ENCODE measurements around the gene TAC4.

The TAC4 gene

DNA sequence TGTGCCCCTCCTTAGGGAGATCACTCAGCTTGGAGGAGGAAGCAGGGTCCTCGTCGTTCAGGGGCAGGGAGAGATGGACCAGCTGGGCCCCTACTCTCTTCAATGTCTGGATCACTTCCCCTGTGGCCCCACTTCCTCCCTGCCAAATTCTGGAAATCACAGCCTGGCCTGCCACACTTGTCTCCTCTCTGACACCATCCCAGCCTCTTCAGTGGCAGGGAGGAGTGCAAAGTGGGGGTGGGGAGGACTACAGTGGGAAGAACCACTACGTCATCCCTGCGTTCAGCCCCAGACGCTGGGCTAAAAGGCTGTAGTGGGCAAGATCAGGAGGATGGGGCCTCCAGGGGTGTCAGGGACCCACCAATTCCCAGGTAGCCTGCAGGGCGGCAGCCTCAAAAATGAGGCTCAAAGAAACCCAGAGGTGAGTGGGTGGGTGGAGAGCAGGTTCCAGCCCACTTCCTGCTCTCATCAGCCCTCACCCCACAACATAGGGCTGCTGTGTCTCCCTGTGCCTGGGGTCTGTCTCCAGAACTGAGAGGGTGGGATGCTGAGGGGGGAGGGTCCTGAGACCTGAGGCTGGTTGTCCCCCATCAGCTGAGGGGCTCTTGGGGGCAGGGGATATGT lies 25.0 kb upstream of the TAC4 start:
- no peak for DNase-seq (ENCODE audit: low read depth)

DNA sequence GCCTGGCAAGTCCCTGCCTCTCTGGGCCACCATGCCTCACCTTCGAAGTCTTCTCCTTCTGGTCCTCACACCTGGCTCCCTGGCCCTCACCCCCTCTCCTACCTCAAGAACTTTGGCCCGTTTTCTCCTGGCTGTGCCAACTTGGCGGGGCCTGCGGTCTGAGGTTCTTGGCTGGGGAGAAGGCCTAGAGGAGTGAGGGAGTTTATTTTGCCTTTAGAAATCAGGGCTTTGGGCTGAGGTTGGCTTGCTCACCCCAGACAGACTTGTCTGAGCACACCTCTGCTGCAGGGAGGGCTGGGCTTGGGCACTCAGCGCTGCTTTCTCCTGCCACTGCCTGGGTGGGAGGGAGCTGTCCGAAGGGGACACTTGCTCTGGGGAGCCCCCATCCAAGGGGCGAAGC lies 23.3 kb upstream of the TAC4 start:
- DNase-seq (ENCODE audit: low read depth), result no peak

DNA sequence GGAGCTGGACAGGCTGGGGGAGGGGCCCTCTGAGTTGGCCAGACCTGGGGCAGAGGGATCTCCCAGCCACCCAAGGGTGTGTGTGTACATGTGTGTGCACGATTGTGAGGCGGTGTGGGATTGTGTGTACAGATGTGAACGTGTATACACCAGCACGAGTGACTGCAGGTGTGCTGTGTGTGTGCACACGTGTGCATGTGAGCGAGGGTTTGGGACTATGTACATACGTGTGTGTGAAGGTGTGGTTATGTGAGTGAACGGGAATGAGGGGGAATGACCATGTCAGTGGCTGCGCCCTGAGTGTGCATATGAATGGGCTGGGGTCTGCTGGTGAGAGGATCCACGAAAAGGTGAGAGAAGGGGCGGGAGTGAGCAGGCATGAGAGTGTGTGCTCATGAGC lies 22.4 kb upstream of the TAC4 start:
- DNase-seq (ENCODE audit: low read depth), result no peak

DNA sequence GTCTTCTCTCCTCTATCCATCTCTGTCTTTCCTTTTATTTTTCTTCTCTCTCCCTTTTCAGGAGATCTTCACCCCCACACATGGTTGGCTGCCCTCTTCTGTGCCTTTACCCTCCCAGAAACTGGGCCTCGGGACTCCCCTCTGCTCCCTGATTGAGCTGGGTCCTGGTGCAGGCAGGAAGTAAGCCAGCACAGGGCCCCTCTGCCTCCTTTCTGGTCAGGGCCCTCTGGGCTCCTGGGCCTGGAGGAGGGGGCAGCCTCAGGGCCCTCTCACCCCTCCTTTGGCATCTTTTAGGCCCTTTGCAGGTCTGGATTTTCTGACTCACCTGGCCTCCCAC lies 21.1 kb upstream of the TAC4 start:
- no peak for DNase-seq (ENCODE audit: low read depth)

DNA sequence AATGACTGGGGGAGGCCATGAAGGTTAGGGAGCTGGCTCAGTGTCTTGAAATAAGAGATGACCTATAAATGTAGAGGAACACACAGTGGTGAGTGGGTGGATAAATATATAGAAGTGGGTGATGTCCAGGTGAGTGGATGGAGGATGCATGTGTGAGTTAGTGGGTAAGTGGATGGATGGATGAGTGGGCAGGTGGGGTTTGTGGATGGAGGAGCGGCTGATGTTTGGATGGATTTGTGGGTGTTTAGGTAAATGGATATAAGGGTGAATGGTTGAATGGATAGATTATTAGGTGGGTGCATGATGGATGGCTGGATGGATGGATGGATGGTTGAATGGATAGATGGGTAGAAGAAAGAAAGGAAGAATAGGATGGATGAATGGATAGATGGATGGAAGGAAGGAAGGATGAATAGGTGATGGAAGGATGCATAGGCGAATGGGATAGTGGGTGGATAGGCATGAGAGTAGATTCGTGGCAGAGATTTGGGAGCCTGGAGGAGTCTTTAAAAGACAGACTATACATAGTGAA lies 19.1 kb upstream of the TAC4 start:
- no peak for DNase-seq (ENCODE audit: low read depth)

DNA sequence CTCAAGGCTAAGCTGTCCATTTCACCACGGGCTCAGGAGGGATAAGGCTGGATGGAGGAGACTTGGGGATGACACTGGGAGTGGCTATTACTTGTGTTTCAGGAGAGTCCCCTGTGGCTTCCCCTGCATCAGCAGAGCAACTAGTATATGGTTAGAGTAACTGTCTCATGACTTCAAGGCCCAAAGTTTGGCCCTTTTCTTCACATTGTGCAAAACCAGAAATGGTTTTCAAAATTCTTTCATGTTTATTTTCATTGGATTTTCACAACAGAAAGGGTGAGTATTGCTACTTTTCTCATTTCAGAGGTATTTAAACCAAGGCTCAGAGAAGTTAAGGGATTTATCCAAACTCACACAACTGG lies 18.1 kb upstream of the TAC4 start:
- no peak for DNase-seq (ENCODE audit: low read depth)

DNA sequence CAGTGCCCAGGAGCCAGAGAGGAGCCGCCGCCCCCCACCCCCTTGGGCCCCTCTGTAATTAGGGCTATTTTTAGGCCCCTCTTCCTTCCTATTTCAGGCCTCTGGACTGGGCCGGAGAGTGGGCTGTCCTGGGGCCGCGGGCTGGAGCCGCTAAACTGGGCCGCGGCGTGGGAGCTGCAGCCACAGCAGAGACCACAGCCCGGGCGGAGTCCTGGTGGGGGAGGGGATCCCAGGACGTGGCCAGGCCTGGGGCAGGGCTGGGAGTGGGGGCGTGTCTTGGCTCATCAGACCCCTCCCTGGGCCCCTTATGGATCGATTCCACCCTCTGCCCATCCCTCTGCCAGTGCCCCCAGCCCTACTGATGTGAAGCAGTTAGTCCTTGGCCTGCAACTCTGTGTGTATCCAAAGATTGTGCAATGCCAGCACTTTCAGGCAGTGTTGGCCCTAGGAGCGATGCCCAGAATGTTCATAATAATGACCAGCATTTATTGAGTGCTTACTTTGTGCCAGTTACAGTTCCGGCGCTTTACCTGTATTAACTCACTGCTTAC lies 15.0 kb upstream of the TAC4 start:
- no peak for DNase-seq (ENCODE audit: low read depth)

DNA sequence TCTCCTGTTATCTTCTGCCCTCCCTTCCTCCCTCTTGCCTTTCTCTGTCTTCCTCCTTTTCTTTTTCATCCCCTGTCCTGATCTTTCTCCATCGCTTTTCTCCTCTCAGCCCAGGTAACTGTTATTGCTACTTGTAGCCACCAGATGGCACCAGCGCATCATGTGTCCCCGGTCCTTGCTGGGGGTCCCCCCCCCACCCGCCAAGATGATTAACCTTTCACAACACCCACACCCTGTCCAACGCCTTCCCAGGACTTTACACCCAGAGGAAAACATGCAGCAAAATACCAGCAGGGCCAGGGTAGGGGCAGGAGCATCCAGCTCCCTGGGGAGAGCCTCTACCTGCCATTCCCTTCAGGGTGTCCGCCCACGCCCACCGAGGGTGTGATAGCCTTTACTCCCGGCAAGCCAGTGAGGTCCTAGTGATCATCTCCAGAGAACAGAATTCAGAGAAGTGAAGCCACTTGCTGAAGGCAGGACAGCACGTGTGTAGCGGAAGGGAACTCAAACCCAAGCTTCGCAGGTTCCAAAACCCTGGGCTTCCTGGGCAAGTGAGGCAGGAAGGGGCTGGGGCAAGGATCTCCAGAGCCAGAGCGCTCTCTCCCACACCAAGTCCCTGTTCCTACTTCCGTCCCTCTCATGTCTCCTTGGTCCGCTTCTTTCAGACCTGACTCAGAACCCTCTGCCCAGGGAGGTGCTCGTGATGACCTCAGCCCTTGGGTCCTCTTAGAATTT lies 13.4 kb upstream of the TAC4 start:
- peak; percentile 51 for DNase-seq (ENCODE audit: low read depth)

DNA sequence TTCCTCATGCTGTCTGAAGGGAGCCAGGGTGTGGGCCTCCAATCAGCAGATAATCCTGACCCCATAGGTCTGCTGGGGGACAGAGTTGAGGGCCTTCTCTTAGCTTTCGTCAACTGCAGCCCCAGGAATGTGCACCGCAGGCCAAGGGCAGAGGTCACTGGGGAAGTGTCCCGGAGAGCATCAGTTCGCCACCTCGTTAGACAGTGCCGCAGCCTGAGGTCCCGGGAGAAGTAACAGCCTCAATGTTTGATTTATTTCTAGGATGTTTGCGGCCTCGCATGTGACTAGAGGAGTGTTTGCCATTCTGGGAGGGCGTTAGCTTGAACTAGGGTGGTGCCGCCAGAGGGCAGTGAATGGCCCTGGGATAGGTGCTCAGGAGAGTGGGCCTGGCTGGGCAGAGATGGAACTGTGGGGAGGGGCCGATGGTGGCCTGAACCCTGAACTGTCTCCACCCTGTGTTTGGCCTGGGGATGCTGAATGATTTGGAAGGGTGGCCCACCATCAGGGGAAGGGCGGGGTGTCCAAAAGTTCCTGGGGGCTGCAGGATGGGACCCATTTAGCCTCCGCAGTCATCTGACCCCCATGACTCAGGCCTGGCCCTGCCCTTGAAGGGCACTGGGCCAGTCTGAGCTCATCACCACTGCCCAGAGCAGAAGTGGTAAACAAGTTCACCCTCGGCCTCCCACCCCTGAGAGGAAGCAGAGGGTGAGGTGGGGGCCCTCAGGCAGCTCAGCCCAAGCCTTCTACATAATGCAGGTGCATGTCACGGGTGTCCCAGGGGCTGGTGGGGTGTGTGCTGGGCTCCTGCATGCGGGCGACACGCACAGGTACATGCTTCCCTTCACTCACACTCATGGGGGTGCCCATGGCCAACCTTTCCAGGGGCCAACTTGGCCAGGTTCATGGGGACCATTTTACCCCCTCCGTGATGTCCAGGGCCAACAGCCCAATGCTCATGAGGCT lies 12.4 kb upstream of the TAC4 start:
- no peak for DNase-seq (ENCODE audit: low read depth)

DNA sequence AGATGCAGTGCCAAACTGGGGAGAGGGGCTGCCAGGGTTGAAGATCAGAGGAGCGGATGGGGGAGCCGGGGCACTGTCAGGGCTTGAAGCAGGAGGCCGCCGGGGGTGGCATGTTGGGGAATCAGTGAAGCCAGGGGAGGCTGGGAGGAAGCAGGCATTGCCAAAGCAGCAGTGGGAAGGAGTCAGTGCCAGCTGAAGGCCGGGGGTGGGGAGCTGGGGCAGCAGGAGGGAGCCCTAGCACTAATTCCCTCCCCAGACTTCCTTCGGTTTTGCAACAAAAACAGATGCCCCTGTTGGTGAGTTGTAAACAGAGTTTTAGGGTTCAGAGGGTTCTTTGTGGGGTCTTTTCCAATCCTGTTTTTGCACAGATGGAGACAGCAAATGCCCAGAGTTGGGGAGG lies 10.9 kb upstream of the TAC4 start:
- DNase-seq (ENCODE audit: low read depth), result no peak

DNA sequence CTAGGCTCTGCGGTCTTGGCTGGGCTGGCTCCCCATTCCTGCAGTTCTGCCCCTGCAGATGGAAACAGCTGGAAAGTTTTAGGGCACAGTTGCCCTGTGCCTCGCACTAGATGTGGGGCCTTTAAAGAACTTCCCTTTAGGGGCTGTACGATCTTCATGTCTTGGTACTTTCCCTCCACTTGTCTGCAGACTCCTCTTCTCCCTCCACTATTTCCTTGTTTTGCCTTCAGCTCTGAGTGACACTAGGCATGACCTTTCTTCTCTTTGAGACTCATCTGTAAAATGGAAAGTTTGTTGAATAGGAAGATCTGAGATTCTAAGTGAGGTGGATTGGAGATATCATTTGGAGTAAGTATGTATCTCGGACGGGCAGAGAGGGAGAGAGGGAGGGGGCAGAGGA lies 6.3 kb upstream of the TAC4 start:
- no peak for DNase-seq (ENCODE audit: low read depth)

DNA sequence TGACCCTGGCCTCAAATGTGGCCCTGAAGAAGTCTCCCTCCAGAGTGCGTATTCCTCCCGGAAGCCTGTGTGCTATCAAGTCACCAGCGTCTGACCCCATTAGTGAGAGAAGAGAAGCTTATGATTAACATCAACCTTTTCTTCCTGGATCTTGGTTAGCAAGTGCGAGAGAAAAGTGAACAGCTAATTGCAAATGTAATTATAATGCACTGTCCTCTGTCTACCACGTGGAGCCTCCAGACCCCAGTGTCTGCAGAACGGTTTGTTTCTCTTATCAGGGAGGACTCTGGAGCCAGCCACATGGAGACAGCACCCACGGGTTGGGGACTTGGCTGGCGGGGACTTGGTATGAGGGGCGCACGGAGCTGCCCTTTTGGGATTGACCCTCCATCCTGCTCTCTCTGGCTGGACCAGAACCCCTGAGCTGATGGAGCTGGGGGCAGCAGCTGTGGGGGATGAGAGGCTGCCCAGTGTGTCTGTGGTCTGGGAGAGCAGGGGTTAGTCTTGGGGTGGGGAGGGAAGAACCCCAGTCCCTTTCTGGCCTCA lies 5.7 kb upstream of the TAC4 start:
- no peak for DNase-seq (ENCODE audit: low read depth)

DNA sequence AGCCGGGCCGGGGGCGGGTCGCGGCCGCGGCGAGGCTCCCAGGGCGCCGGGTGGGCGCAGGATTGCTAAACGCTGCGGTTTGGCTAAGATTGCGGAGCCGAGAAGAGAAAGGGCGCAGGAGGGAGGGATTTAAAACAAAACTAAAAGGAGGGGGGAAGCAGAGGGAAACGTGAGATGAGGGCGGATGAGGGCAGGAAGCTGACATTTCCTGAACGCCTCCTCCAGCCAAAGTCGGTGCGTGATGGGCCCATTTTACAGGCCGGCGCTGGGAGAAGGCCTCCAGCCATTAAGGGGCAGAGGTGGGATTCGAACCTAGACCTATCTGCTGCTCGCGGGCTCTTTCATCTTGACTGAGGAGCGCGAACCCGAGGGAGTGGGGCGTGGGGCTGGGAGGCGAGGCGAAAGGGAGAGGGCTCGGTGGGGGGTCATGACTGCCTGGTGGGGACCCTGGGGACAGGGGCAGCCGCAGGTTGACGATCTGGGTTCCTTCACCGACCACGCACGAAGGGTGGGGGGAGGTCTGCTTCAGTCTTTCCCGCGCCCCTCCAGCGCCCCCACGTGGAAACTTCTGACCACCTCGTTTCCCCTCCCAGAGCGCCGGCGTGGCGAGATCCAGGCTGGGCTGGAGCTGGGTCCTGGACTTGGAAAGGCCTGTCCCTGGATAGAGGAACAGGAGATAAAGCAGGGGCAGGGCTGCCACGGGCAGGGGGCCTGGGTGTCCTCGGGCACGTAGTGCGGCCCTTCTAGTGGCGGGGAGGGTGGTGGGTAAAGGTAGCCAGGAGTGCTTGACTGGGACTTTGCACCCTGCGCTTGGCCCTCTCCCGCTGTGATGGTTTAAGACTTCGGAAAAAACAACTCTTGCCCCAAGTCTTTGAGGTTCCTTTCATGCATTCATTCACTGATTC lies 3.8 kb upstream of the TAC4 start:
- peak; percentile 51 for DNase-seq (ENCODE audit: low read depth)

DNA sequence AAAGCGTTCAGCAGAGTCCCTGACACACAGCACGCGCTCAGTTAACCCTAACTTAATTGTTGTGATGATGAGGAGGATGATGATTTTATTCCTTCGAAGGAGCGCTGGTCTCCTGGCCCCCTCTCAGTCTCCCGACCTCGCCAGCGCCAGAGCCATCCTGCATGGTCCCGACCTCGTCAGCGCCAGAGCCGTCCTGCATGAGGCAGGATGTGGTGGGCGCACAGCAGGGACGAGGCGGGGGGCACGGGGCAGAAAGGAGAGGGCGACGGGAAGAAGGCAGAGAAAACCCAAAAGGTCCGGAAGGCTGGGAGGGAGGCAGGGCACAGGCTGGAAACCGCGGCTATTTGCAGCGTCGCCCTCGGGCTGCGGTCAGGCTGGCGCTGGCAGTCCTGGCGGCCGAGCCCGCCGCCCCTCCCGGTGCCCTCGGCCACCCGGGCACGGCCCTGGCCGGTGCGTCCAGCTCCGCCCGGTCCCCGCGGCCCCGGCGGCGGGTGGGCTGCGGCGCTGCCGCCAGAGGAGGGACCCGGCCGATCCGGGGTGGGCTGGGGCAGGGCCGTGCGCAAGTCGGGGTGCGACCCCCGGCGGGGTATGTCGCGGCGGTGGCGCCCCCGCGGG lies 3.0 kb upstream of the TAC4 start:
- DNase-seq (ENCODE audit: low read depth), result no peak

DNA sequence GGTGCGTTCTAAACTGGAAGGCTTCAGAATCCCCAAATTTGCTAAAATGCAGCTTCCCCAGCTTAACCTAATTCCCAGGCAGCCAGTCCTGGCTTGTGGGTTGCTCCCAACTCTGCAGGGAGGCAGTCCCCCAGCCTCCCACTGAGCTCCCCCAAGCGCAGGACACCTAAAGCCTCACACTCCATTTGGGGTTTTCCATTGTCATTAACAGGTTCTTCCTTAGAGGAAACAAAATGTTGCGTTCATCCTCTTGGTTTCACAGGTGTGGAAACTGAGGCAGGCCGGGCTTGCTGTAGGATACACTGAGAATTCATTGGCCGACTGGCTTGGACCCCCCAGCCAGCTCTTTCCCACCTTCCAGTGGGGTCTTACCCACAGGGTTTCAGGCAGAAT lies 2.3 kb upstream of the TAC4 start:
- no peak for DNase-seq (ENCODE audit: low read depth)

DNA sequence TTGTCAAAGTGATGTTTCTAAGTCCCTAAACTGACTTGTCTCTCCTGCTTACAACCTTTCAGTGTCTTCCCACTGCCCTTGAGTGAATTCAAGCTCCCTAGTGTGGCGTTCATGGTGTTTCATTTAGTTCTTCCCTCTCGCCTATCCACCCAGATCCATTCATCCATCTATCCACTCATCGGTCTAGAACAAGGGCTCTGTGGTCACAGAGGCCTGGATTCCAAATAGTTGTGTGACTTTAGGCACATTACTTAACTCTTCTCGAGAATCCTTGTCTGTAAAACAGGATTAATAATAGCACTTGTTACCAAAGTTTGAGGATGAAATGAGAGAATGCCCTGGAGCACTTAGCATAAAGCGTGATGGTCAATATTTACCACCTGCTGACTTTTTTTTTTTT lies 870 bp upstream of the TAC4 start:
- DNase-seq (ENCODE audit: low read depth), result no peak

DNA sequence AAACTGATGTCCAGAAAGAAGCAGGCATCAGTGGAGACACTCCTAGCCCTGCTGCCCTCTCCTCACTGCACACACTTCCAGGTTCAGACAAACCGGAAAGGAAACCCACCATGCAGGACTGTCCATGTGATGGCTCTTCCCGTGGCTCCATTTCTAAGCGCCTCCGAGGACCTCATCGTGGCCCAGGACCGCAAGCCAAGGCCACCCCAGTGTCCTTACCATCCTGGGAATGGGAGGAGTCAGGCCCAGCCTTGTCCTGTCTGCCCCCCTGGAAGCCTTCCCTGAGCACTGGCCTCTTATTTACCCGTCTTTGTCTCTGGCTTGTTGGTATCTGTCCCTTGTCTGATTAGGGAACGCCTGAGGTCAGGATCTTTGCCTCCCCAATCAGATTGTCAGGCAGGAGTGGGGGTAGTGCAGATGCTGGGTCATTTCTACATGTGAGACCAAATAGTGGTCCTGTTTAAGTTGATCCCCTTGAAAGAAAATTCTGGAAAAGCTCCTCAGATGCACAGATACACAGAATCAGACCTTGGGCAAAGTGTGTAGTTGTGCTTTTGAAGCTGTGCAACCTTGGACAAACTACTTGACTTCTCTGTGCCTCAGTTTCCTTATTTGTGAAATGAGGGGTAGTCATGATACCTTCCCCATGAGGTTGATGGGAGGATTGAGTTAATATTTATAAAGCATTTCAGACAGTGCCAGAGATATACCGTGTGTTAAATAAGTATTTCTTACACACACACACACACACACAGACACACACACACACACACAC lies 744 bp downstream of the TAC4 start:
- no peak for DNase-seq (ENCODE audit: low read depth)

DNA sequence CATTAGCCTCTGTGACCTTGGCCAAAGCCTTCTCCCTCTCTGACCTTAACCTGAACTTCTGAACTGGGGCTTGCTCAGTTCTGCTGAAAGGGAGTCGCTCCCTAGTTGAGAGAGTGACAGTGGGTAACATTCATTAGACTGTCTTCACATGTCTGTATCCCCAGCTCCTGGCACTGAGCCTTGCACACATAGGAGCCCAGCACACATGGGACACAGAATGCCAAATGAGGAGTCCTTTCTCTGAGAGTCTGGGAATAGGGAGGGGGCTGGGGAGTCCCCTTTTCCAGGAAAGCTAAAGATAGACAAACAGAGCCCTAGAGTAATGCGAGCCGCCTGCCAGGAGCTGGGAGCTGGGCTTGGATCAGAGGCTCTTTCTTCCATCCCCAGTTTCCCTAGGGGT lies 2.5 kb downstream of the TAC4 start:
- DNase-seq (ENCODE audit: low read depth), result no peak

DNA sequence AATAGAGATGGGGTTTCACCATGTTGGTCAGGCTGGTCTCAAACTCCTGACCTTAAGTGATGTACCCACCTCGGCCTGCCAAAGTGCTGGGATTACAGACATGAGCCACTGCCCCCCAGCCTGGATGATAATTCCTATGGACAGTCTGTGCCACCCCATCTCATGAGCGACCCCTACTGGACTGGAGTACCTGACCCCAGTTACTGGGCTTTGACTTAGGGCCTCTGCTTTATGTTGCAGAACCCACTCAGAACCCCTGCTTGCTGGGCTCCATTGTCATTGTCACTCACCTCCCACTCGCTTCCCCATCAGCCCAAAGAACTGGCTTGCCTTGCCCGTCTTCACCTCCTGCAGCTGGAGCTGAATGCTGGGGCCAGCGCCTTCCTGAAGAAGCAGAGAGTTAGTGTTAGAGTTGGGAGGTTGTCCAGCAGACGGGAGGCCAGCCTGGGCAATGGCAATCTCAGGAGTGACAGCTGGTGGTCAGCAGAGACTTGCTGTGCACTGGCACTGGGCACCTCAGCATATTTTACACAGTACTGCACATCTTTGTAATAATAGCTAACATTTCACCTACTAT lies 4.0 kb downstream of the TAC4 start:
- no peak for DNase-seq (ENCODE audit: low read depth)

DNA sequence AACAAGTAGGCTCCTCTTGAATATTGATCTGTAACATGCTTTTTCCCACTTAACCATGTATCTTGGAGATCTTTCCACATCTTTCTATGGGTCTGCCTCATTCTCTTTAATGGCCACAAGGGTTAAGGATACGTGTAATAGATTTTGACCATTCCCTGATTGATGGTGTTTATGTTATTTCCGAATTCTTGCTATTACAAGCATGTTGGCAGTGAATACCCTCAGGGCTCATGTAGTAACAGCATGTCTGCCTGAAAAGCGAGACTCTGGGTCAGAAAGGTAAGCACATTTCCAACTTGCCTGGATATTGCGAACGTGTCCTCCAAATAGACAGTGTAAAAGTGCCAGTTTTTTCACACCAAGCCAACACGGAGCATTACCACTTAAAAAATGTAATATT lies 5.0 kb downstream of the TAC4 start:
- no peak for DNase-seq (ENCODE audit: low read depth)

Measured in stimulated activated CD4-positive, alpha-beta T cell treated with anti-CD3 and anti-CD28 coated beads, Interleukin-2, amount 100 ng/mL, for 4 hours (primary cell).